ENCODE results near the gene MRPL49.
"Not testable (repeated sequence)": the region's sequence is repeated elsewhere in the genome, so short reads cannot be mapped to it uniquely, and the experiment has no call there.

The MRPL49 gene

GRCh38 chr11:65165410-65166317 lies 43.5 kb downstream of the MRPL49 start:
- no peak for TF ChIP-seq CTCF (conservative IDR thresholded peaks at IDR 0.05)
- no peak for TF ChIP-seq ZFX (IDR thresholded peaks at IDR 0.05)
- H3K27ac ChIP-seq = no peak overlapping the region

- H3K27ac ChIP-seq = no peak overlapping the region
- TF ChIP-seq ZFX (IDR thresholded peaks at IDR 0.05) (no peak), CTCF (conservative IDR thresholded peaks at IDR 0.05) (no peak)
Measured at GRCh38 chr11:65166893-65167292, 44.8 kb downstream of the MRPL49 start.

- TF ChIP-seq CTCF (conservative IDR thresholded peaks at IDR 0.05) (no peak), ZFX (IDR thresholded peaks at IDR 0.05) (no peak)
- no peak overlapping the region for H3K27ac ChIP-seq
Measured at GRCh38 chr11:65167656-65168055, 45.5 kb downstream of the MRPL49 start.

GRCh38 chr11:65169164-65169641 lies 47.1 kb downstream of the MRPL49 start:
- TF ChIP-seq CTCF (conservative IDR thresholded peaks at IDR 0.05) (no peak), ZFX (IDR thresholded peaks at IDR 0.05) (no peak)
- H3K27ac ChIP-seq = no peak overlapping the region

GRCh38 chr11:65170058-65170534 lies 48.0 kb downstream of the MRPL49 start, which contains the start of gene SPDYC:
Gene SPDYC (plus strand): TSS chr11:65170233. CDS start chr11:65171358, 1,125 bp downstream.
- H3K27ac ChIP-seq = no peak within 1 kb of the TSS
- no peak for TF ChIP-seq ZFX (IDR thresholded peaks at IDR 0.05)
- no peak for TF ChIP-seq CTCF (conservative IDR thresholded peaks at IDR 0.05)

- TF ChIP-seq CTCF (conservative IDR thresholded peaks at IDR 0.05) (no peak), ZFX (IDR thresholded peaks at IDR 0.05) (no peak)
Measured at GRCh38 chr11:65172600-65172999, 50.5 kb downstream of the MRPL49 start.

GRCh38 chr11:65174571-65175010 lies 52.5 kb downstream of the MRPL49 start:
- not testable (repeated sequence) for H3K27ac ChIP-seq

More at GRCh38 chr11:65172600-65172999, 50.5 kb downstream of the MRPL49 start:
- H3K27ac ChIP-seq = no peak overlapping the region
